ENCODE results near the gene EHD2. TPM values are rescaled to one million over a fixed set of nuclear protein-coding genes. Genes with fewer than 3 reads are reported as not detected.

Gene EHD2
- total and polyA plus RNA-seq, 2 donors from 2014 or later: 19.4 to 105 TPM

DNA sequence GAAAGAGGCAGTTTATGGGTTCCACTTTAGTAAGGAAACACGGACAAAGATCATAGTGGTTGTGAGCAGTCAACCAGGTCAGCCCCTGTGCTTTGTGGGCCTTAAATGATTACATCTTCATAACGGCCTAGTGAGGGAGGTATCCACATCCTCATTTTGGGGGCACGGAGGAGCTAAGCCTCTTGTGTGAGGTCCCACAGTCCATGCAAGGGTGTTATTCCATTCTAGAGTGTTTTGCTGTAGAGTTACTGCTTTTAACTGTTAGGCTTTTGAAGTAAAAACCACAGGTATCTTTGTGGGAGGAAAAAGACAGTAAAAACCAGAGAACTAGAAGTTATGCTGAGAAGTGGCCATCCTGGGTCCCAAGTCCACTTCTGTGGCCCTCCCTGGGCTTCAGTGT lies 36.1 kb downstream of the EHD2 start:
- no peaks in the 10 kb centered on the region for H3K9me3 ChIP-seq (ENCODE audit: control insufficient read depth in 2 of 3, insufficient read depth in 1 of 3, low read length in 3 of 3)
- H3K36me3 ChIP-seq (ENCODE audit: control insufficient read depth in 2 of 3, insufficient read depth in 3 of 3, low read length in 3 of 3): peaks cover 3 to 52% (median 37%) of the 10 kb centered on the region in 3 donors
- no peaks in the 10 kb centered on the region for H3K27me3 ChIP-seq (ENCODE audit: control insufficient read depth, insufficient read depth, low read length)
- no peak for FAIRE-seq
- H3K9ac ChIP-seq (ENCODE audit: low read length in 3 of 3): no peak overlapping the region
- intact Hi-C loops (cut with DNase I): no loop called here
- no peak for DNase-seq
- peaks cover 0 to 4% (median 3%) of the 10 kb centered on the region in 3 donors for H3K4me1 ChIP-seq (ENCODE audit: control insufficient read depth in 2 of 3, insufficient read depth in 2 of 3, low read depth in 1 of 3, low read length in 3 of 3)
- no peak overlapping the region for H3K27ac ChIP-seq (ENCODE audit: low read depth in 2 of 2, low read length in 2 of 2)
- H3K4me3 ChIP-seq (ENCODE audit: low read length in 3 of 3): no peak overlapping the region
- TF ChIP-seq, protein P1, sequence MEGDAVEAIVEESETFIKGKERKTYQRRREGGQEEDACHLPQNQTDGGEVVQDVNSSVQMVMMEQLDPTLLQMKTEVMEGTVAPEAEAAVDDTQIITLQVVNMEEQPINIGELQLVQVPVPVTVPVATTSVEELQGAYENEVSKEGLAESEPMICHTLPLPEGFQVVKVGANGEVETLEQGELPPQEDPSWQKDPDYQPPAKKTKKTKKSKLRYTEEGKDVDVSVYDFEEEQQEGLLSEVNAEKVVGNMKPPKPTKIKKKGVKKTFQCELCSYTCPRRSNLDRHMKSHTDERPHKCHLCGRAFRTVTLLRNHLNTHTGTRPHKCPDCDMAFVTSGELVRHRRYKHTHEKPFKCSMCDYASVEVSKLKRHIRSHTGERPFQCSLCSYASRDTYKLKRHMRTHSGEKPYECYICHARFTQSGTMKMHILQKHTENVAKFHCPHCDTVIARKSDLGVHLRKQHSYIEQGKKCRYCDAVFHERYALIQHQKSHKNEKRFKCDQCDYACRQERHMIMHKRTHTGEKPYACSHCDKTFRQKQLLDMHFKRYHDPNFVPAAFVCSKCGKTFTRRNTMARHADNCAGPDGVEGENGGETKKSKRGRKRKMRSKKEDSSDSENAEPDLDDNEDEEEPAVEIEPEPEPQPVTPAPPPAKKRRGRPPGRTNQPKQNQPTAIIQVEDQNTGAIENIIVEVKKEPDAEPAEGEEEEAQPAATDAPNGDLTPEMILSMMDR (IDR thresholded peaks at IDR 0.05; ENCODE audit: borderline replicate concordance, extremely low read depth, insufficient read depth): no peak

DNA sequence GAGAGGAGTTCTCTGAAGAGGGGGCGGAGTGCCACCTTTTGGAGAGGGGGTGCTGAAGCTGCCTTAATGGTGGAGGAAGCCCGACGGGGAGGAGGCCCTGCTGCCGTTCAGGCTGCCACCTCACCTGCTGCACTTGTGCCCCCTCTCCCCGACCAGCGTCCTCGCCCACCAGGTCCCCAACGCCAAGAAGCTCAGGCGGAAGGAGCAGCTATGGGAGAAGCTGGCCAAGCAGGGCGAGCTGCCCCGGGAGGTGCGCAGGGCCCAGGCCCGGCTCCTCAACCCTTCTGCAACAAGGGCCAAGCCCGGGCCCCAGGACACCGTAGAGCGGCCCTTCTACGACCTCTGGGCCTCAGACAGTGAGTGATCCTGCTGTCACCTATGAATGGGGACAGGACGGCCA lies 37.5 kb downstream of the EHD2 start:
- no peaks in the 10 kb centered on the region for H3K9me3 ChIP-seq (ENCODE audit: control insufficient read depth in 2 of 3, insufficient read depth in 1 of 3, low read length in 3 of 3)
- H3K9ac ChIP-seq (ENCODE audit: low read length in 3 of 3): no peak overlapping the region
- FAIRE-seq: no peak
- intact Hi-C loops (cut with DNase I): no loop called here
- H3K4me3 ChIP-seq (ENCODE audit: low read length in 3 of 3): no peak overlapping the region
- TF ChIP-seq, protein P1 (IDR thresholded peaks at IDR 0.05; ENCODE audit: borderline replicate concordance, extremely low read depth, insufficient read depth): no peak
- H3K4me1 ChIP-seq (ENCODE audit: control insufficient read depth in 2 of 3, insufficient read depth in 2 of 3, low read depth in 1 of 3, low read length in 3 of 3): peaks cover 0 to 3% (median 0%) of the 10 kb centered on the region in 3 donors
- no peaks in the 10 kb centered on the region for H3K27me3 ChIP-seq (ENCODE audit: control insufficient read depth, insufficient read depth, low read length)
- DNase-seq: no peak
- no peak overlapping the region for H3K27ac ChIP-seq (ENCODE audit: low read depth in 2 of 2, low read length in 2 of 2)
- H3K36me3 ChIP-seq (ENCODE audit: control insufficient read depth in 2 of 3, insufficient read depth in 3 of 3, low read length in 3 of 3): peaks cover 3 to 55% (median 37%) of the 10 kb centered on the region in 3 donors

DNA sequence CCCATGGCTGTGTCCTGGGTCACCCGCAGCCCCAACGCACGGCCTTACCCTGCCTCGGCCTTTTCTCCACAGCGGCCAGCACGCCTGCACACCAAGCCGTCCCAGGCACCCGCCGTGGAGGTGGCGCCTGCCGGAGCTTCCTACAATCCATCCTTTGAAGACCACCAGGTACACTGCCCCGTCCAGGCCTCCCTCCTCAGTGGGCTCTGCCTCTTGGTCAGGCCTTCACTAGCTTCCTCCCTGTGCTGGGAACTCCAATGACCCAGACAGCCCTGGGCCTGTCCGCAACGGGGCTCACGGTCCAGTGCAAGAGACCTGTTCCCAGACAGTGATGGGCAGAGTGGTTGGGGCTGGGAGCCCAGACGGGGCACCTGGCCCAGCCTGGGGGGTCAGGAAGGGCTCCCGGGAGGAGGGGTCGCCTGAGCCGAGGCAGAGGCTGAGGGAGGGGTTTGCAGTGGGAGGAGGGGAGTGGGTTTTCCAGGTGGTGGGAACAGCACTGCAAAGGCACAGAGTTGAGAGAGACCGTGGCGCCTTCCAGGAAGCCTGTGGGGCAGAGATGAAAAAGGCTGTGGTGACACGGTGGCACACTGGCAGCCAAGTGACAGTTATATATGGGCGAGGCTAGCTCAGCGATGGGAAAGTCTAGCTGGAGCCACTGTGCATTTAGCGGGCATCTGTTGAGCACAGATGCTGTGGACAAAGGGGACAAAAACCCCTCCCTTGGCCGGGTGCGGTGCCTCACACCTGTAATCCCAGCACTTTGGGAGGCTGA lies 39.4 kb downstream of the EHD2 start:
- intact Hi-C loops (cut with DNase I): no loop called here
- TF ChIP-seq, protein P1 (IDR thresholded peaks at IDR 0.05; ENCODE audit: borderline replicate concordance, extremely low read depth, insufficient read depth): no peak
- FAIRE-seq: no peak
- peaks cover 0 to 56% (median 40%) of the 10 kb centered on the region in 3 donors for H3K36me3 ChIP-seq (ENCODE audit: control insufficient read depth in 2 of 3, insufficient read depth in 3 of 3, low read length in 3 of 3)
- H3K4me3 ChIP-seq (ENCODE audit: low read length in 3 of 3): no peak overlapping the region
- no peaks in the 10 kb centered on the region for H3K4me1 ChIP-seq (ENCODE audit: control insufficient read depth in 2 of 3, insufficient read depth in 2 of 3, low read depth in 1 of 3, low read length in 3 of 3)
- DNase-seq: no peak
- H3K9me3 ChIP-seq (ENCODE audit: control insufficient read depth in 2 of 3, insufficient read depth in 1 of 3, low read length in 3 of 3): no peaks in the 10 kb centered on the region
- no peak overlapping the region for H3K27ac ChIP-seq (ENCODE audit: low read depth in 2 of 2, low read length in 2 of 2)
- H3K9ac ChIP-seq (ENCODE audit: low read length in 3 of 3): no peak overlapping the region
- no peaks in the 10 kb centered on the region for H3K27me3 ChIP-seq (ENCODE audit: control insufficient read depth, insufficient read depth, low read length)

Measured in kidney (tissue), 14 donors.